Esophagus squamous epithelium (tissue), 5 donors: ENCODE measurements around the gene CARMIL1. TPM values are rescaled to one million over a fixed set of nuclear protein-coding genes. Genes with fewer than 3 reads are reported as not detected.

Experiments used
- DNase-seq: peaks from one replicate; lab custom pipeline; 2025; lab: John Stamatoyannopoulos, UW
- H3K27ac ChIP-seq, 4 donors: fragments of 200-600 bp; sonication (generic); one replicate each; pipeline ENCODE4 v1.5.1; 2016 to 2019; ENCODE audit warnings: mild to moderate bottlenecking in 1 of 4
- H3K27me3 ChIP-seq, 4 donors: fragments of 200-600 bp; sonication (generic); 1 replicate in 3 of 4; 2 replicates in 1 of 4; pipeline versions ENCODE4 v1.5.1 to v1.6.0; 2017 to 2021; ENCODE audit warnings: antibody characterized with exemption in 1 of 4
- H3K36me3 ChIP-seq, 3 donors: fragments of 200-600 bp; sonication (generic); one replicate each; pipeline ENCODE4 v1.5.1; 2016 to 2019
- H3K4me1 ChIP-seq, 3 donors: fragments of 200-600 bp; sonication (generic); one replicate each; pipeline ENCODE4 v1.5.1; 2017 to 2019
- H3K4me3 ChIP-seq, 4 donors: fragments of 200-600 bp; sonication (generic); 1 replicate in 3 of 4; 2 replicates in 1 of 4; pipeline ENCODE4 v1.5.1; 2016 to 2019; ENCODE audit warnings: mild to moderate bottlenecking in 2 of 4, moderate library complexity in 1 of 4
- H3K9me3 ChIP-seq, 3 donors: fragments of 200-600 bp; sonication (generic); one replicate each; pipeline ENCODE4 v1.5.1; 2016 to 2019
- POLR2A ChIP-seq, 4 donors: fragments of 450-650 bp; IDR thresholded peaks; one replicate each; pipeline ENCODE4 v1.6.1; 2017; ENCODE audit warnings: antibody characterized with exemption in 4 of 4, mild to moderate bottlenecking in 4 of 4, moderate library complexity in 3 of 4
- WGBS, 2 donors: methylation state at CpG; one replicate each; pipeline ENCODE4 v1.1.5; 2018; 5-methylcytosine and 5-hydroxymethylcytosine counted together
- intact Hi-C: fragments of 100-400 bp; cut with DNase I; formaldehyde crosslinking; loops from one replicate; pipeline ENCODE4 v1.15.0; 2022
- total RNA-seq, 4 donors: library from RNA; depleted of rRNA; stranded (reverse); fragments of >200 nt; gene quantifications; one replicate each; pipeline ENCODE4 v1.1.0, GENCODE V29; 2016
- TF ChIP-seq, protein P1 (sequence below), 6 experiments: fragments of 450-650 bp in 4 of 6; fragments of 200-600 bp in 2 of 6; sonication (generic) in 2 of 6; IDR thresholded peaks; one replicate each; pipeline ENCODE4 v1.5.1; 2016 to 2019; ENCODE audit warnings: antibody characterized with exemption in 6 of 6, mild to moderate bottlenecking in 4 of 6, moderate library complexity in 4 of 6
- donor health status: DM: yes; HTN: yes; CAD: no.

CARMIL1 gene
- total RNA-seq, 4 donors from 2014 or later, result 7.2 to 19.7 (median 18.3) TPM

DNA sequence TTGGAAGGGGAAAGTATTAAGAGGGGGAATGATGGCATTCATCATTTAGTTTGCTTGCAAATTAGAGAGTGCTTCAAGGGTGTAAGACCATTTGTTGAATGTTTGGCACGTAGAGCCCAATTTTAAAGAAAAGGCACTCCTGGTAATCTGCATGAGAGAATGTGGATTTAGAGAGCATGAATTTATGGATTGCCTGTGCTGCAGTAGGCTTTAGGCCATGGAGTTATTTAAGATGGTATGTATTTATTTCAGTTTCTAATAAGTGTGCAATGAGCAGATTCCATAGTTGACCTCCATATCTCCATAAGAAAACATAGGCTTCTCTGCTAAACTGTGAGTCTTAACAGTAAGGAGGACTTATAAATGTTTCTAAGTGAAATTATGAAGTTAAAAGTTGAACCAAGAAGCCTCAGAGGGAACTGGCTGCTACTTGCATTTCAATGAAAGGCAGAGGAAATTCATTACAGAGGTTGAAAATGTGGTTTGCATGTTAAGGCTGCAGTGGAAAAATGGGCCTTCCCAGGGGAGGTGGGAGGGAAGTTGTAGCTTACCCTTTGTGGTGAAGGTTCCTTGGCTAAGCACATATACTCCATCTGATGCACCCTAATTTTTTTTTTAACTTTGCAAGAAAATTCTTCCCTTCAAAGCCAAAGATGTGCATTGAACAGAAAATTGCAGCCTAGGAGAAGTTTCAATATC lies 134.2 kb downstream of the CARMIL1 start:
- H3K4me3 ChIP-seq, result no peak overlapping the region
- no peaks in the 10 kb centered on the region for H3K9me3 ChIP-seq
- peaks cover 0 to 47% (median 13%) of the 10 kb centered on the region in 3 donors for H3K4me1 ChIP-seq
- no peaks in the 10 kb centered on the region for H3K36me3 ChIP-seq
- no peaks in the 10 kb centered on the region for H3K27me3 ChIP-seq
- H3K27ac ChIP-seq, result peak overlapping the region in 1 of 4 donors; percentile 10
- no peak for DNase-seq
- intact Hi-C loops, result no loop called here
- WGBS, 2 donors, result 71 to 93% methylated on average over 1 of the region's 1 CpG
- TF ChIP-seq, protein P1, sequence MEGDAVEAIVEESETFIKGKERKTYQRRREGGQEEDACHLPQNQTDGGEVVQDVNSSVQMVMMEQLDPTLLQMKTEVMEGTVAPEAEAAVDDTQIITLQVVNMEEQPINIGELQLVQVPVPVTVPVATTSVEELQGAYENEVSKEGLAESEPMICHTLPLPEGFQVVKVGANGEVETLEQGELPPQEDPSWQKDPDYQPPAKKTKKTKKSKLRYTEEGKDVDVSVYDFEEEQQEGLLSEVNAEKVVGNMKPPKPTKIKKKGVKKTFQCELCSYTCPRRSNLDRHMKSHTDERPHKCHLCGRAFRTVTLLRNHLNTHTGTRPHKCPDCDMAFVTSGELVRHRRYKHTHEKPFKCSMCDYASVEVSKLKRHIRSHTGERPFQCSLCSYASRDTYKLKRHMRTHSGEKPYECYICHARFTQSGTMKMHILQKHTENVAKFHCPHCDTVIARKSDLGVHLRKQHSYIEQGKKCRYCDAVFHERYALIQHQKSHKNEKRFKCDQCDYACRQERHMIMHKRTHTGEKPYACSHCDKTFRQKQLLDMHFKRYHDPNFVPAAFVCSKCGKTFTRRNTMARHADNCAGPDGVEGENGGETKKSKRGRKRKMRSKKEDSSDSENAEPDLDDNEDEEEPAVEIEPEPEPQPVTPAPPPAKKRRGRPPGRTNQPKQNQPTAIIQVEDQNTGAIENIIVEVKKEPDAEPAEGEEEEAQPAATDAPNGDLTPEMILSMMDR (IDR thresholded peaks at IDR 0.05), result no peak
- TF ChIP-seq POLR2A (IDR thresholded peaks at IDR 0.05), result no peak

DNA sequence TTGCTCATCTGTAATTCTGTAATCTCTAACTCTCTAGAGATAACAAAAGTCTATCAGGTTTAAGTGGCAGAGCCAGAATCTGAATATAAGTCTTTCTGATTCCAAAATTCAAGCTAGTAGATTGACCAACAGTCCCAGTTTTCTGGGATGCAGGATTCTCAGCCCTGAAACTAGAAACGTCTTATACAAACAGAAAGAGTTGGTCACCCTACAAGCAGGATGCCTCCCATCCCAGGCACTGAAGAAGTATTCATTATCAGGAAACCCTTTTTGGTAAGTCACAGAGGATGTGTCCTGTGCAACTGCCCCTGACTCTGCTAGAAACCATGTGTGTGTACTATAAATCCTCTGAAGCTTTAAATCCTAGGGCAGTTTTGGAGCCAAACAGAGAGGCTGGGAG lies 135.0 kb downstream of the CARMIL1 start:
- intact Hi-C loops, result no loop called here
- no peak for DNase-seq
- H3K4me1 ChIP-seq, result peaks cover 0 to 47% (median 13%) of the 10 kb centered on the region in 3 donors
- 18 to 45% methylated on average over 1 of the region's 1 CpG for WGBS, 2 donors
- peak overlapping the region in 1 of 4 donors; percentile 30 for H3K27ac ChIP-seq
- TF ChIP-seq, protein P1 (IDR thresholded peaks at IDR 0.05), result no peak
- TF ChIP-seq POLR2A (IDR thresholded peaks at IDR 0.05), result no peak
- H3K9me3 ChIP-seq, result no peaks in the 10 kb centered on the region
- no peaks in the 10 kb centered on the region for H3K27me3 ChIP-seq
- no peak overlapping the region for H3K4me3 ChIP-seq
- no peaks in the 10 kb centered on the region for H3K36me3 ChIP-seq

DNA sequence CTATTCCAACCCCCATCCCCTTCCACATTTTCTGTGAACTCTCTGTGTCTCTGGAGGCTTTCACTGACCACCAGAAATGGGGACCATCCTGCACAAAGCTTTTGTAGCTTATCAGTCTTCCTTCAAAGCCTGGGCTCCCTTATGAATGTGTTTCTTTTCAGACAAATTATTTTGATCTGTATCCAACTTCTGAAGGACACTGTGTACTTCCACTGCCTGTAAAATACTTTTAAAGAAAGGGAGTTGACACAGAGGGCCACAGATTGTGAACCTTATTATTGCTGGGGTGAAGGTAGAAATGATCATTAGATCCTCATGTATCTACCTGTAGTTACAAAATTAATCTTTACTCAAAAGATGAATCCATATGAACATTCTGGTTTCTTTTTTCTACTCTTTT lies 135.6 kb downstream of the CARMIL1 start:
- Histone ChIP-seq H3K27me3 (no peaks in the 10 kb centered on the region), H3K36me3 (no peaks in the 10 kb centered on the region), H3K4me1 (peaks cover 0 to 47% (median 13%) of the 10 kb centered on the region in 3 donors), H3K27ac (peak overlapping the region in 1 of 4 donors; percentile 30), H3K4me3 (no peak overlapping the region), H3K9me3 (no peaks in the 10 kb centered on the region)
- DNase-seq, result no peak
- intact Hi-C loops, result no loop called here
- TF ChIP-seq POLR2A (IDR thresholded peaks at IDR 0.05), result no peak
- TF ChIP-seq, protein P1 (IDR thresholded peaks at IDR 0.05), result no peak

- 49 to 95% methylated on average over 2 of the region's 2 CpGs for WGBS, 2 donors
Measured at GRCh38 chr6:25415274-25415673, 136.1 kb downstream of the CARMIL1 start.

DNA sequence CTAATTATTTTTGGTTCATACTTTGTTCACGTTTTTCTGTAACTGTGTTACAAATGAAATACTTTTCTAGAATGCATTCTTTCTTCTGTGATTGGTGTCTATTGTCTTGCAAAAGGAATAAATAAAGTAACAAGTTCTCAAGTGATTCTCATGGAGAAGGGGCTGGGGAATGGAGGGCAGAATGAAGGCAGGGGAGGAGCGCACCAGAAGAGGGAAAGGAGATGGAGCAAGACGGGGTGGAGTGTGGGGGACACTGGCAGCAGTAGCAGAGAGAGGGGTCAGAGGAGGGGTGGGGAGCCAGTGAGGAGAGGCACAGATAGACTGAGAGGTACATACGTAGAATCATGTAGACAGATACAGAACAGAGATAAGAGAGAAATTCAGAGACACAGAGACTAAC lies 136.5 kb downstream of the CARMIL1 start:
- TF ChIP-seq, protein P1 (IDR thresholded peaks at IDR 0.05), result no peak
- no peak for TF ChIP-seq POLR2A (IDR thresholded peaks at IDR 0.05)
- DNase-seq, result no peak
- Histone ChIP-seq H3K9me3 (no peaks in the 10 kb centered on the region), H3K27ac (no peak overlapping the region), H3K4me1 (peaks cover 0 to 41% (median 13%) of the 10 kb centered on the region in 3 donors), H3K4me3 (no peak overlapping the region), H3K27me3 (no peaks in the 10 kb centered on the region), H3K36me3 (no peaks in the 10 kb centered on the region)
- 84 to 87% methylated on average over 4 of the region's 4 CpGs for WGBS, 2 donors
- intact Hi-C loops, result no loop called here

More at GRCh38 chr6:25415274-25415673, 136.1 kb downstream of the CARMIL1 start:
- TF ChIP-seq POLR2A (IDR thresholded peaks at IDR 0.05), result no peak
- TF ChIP-seq, protein P1 (IDR thresholded peaks at IDR 0.05), result no peak
- no peak for DNase-seq
- Histone ChIP-seq H3K9me3 (no peaks in the 10 kb centered on the region), H3K27ac (no peak overlapping the region), H3K27me3 (no peaks in the 10 kb centered on the region), H3K36me3 (no peaks in the 10 kb centered on the region), H3K4me1 (peaks cover 0 to 45% (median 13%) of the 10 kb centered on the region in 3 donors), H3K4me3 (no peak overlapping the region)
- intact Hi-C loops, result no loop called here
